ENCODE data around the gene MYO1D. TPM values are rescaled to one million over a fixed set of nuclear protein-coding genes. Genes with fewer than 3 reads are reported as not detected.

Gene MYO1D
- total RNA-seq, 1 donor from 2014 or later: 24.9 TPM

- H3K9me3 Mint-ChIP-seq: no peaks in the 10 kb centered on the region
- no peak overlapping the region for H3K4me3 Mint-ChIP-seq
- no peaks in the 10 kb centered on the region for H3K27me3 Mint-ChIP-seq
- no peak for DNase-seq (ENCODE audit: extremely low spot score, unreplicated experiment)
- TF ChIP-seq CTCF (conservative IDR thresholded peaks at IDR 0.05): no peak
- peaks cover 5% of the 10 kb centered on the region for H3K4me1 Mint-ChIP-seq (ENCODE audit: unreplicated experiment)
- H3K27ac Mint-ChIP-seq: no peak overlapping the region
- H3K36me3 Mint-ChIP-seq: peaks cover 4% of the 10 kb centered on the region
Observed at GRCh38 chr17:32865141-32865540, 11.8 kb downstream of the MYO1D start.

- Mint-ChIP-seq H3K4me3 (no peak overlapping the region), H3K9me3 (no peaks in the 10 kb centered on the region), H3K27me3 (no peaks in the 10 kb centered on the region), H3K27ac (no peak overlapping the region), H3K4me1 (ENCODE audit: unreplicated experiment) (peaks cover 5% of the 10 kb centered on the region), H3K36me3 (peaks cover 4% of the 10 kb centered on the region)
- no peak for TF ChIP-seq CTCF (conservative IDR thresholded peaks at IDR 0.05)
- no peak for DNase-seq (ENCODE audit: extremely low spot score, unreplicated experiment)
Observed at GRCh38 chr17:32863559-32863958, 13.4 kb downstream of the MYO1D start.

- H3K36me3 Mint-ChIP-seq: peaks cover 4% of the 10 kb centered on the region
- H3K9me3 Mint-ChIP-seq: no peaks in the 10 kb centered on the region
- H3K27me3 Mint-ChIP-seq: no peaks in the 10 kb centered on the region
- H3K4me3 Mint-ChIP-seq: no peak overlapping the region
- no peak overlapping the region for H3K27ac Mint-ChIP-seq
- H3K4me1 Mint-ChIP-seq (ENCODE audit: unreplicated experiment): peaks cover 5% of the 10 kb centered on the region
- no peak for TF ChIP-seq CTCF (conservative IDR thresholded peaks at IDR 0.05)
- DNase-seq (ENCODE audit: extremely low spot score, unreplicated experiment): no peak
Observed at GRCh38 chr17:32862940-32863339, 14.0 kb downstream of the MYO1D start.

- Mint-ChIP-seq H3K27me3 (no peaks in the 10 kb centered on the region), H3K4me3 (no peak overlapping the region), H3K36me3 (peaks cover 4% of the 10 kb centered on the region), H3K4me1 (ENCODE audit: unreplicated experiment) (peaks cover 5% of the 10 kb centered on the region), H3K27ac (no peak overlapping the region), H3K9me3 (no peaks in the 10 kb centered on the region)
- DNase-seq (ENCODE audit: extremely low spot score, unreplicated experiment): no peak
- TF ChIP-seq CTCF (conservative IDR thresholded peaks at IDR 0.05): no peak
Observed at GRCh38 chr17:32861981-32862380, 14.9 kb downstream of the MYO1D start.

GRCh38 chr17:32859857-32860525 lies 16.9 kb downstream of the MYO1D start:
- Mint-ChIP-seq H3K27ac (no peak overlapping the region), H3K9me3 (no peaks in the 10 kb centered on the region), H3K27me3 (no peaks in the 10 kb centered on the region), H3K4me3 (no peak overlapping the region), H3K4me1 (ENCODE audit: unreplicated experiment) (peaks cover 5% of the 10 kb centered on the region), H3K36me3 (peaks cover 4% of the 10 kb centered on the region)
- no peak for DNase-seq (ENCODE audit: extremely low spot score, unreplicated experiment)
- no peak for TF ChIP-seq CTCF (conservative IDR thresholded peaks at IDR 0.05)
